GM18502 (cell line): Measurements from ENCODE around the gene TASP1.
A peak's percentile ranks its signal among the peaks of the same experiment; 100 is the strongest.

Experiments used
- ATAC-seq: cut with Tn5 transposase; IDR thresholded peaks from one replicate; pipeline ENCODE4 v1.9.1; 2021; ENCODE audit warnings: mild to moderate bottlenecking; ENCODE audit not compliant: unreplicated experiment, poor library complexity

Gene TASP1

GRCh38 chr20:13580707-13581106 is 58.0 kb downstream of the TASP1 start:
- ATAC-seq: no peak

- no peak for ATAC-seq
These were observed 64.7 kb downstream of the TASP1 start for GRCh38 chr20:13574071-13574470.

GRCh38 chr20:13571662-13572061 is 67.1 kb downstream of the TASP1 start:
- ATAC-seq: no peak

- no peak for ATAC-seq
These were observed 71.1 kb downstream of the TASP1 start for GRCh38 chr20:13567663-13568062.

GRCh38 chr20:13563854-13564253 is 74.9 kb downstream of the TASP1 start:
- ATAC-seq: no peak

GRCh38 chr20:13554706-13555105 is 84.0 kb downstream of the TASP1 start:
- no peak for ATAC-seq

GRCh38 chr20:13554076-13554475 is 84.7 kb downstream of the TASP1 start:
- no peak for ATAC-seq

- no peak for ATAC-seq
These were observed 86.7 kb downstream of the TASP1 start for GRCh38 chr20:13552061-13552460.

- ATAC-seq: no peak
These were observed 89.3 kb downstream of the TASP1 start for GRCh38 chr20:13549451-13549850.

- ATAC-seq: peak; percentile 86
These were observed 92.1 kb downstream of the TASP1 start for GRCh38 chr20:13546497-13547131.

- no peak for ATAC-seq
These were observed 92.9 kb downstream of the TASP1 start for GRCh38 chr20:13545790-13546189.

GRCh38 chr20:13543783-13544182 is 94.9 kb downstream of the TASP1 start:
- ATAC-seq: no peak

- no peak for ATAC-seq
These were observed 103.1 kb downstream of the TASP1 start for GRCh38 chr20:13535627-13536026.

GRCh38 chr20:13533946-13534345 is 104.8 kb downstream of the TASP1 start:
- ATAC-seq: no peak

- no peak for ATAC-seq
These were observed 108.6 kb downstream of the TASP1 start for GRCh38 chr20:13530146-13530545.

GRCh38 chr20:13526551-13526950 is 112.2 kb downstream of the TASP1 start:
- ATAC-seq: no peak

- ATAC-seq: no peak
These were observed 113.3 kb downstream of the TASP1 start for GRCh38 chr20:13525225-13525940.

GRCh38 chr20:13524339-13524738 is 114.4 kb downstream of the TASP1 start:
- no peak for ATAC-seq

- no peak for ATAC-seq
These were observed 120.9 kb downstream of the TASP1 start for GRCh38 chr20:13517831-13518230.

GRCh38 chr20:13515796-13516558 is 122.8 kb downstream of the TASP1 start:
- no peak for ATAC-seq

- ATAC-seq: no peak
These were observed 123.4 kb downstream of the TASP1 start for GRCh38 chr20:13515291-13515690.
